ENCODE measurements around the gene FMN1.

FMN1 gene

DNA sequence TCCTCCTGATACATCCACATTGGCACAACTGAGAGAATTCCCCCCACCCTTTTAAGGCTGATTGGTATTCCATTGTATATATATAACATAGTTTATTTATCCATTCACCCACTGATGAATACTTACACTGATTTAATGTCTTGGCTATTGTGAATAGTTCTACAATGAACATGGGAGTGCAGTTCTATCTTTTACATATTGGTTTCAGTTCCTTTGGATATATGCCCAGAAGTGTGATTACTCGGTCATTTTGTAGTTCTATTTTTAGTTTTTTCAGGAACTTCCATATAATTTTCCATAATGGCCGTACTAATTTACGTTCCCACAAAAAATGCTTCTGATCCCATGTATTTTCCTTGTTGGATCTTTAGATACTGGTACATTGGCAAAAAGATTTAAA lies 135.3 kb downstream of the FMN1 start:
- DNase-seq (ENCODE audit: low read depth in 2 of 2), result no peak

DNA sequence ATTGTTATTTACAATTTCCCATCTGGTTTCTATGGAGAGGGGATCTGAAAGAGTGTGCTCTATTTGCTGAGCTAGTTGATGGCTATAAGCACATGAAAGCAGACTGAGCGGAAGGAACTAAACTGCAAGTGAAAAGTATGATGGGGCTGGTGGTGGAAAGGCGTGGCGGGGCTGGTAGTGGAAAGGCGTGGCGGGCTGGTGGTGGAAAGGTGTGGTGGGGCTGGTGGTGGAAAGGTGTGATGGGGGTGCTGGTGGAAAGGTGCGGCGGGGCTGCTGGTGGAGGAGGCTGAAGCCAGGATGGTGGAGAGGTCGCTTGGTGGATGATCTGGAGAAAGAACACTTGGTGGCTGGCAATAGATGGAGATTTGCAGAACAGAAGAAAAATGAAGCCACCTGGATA lies 136.7 kb downstream of the FMN1 start:
- DNase-seq (ENCODE audit: low read depth in 2 of 2), result no peak

DNA sequence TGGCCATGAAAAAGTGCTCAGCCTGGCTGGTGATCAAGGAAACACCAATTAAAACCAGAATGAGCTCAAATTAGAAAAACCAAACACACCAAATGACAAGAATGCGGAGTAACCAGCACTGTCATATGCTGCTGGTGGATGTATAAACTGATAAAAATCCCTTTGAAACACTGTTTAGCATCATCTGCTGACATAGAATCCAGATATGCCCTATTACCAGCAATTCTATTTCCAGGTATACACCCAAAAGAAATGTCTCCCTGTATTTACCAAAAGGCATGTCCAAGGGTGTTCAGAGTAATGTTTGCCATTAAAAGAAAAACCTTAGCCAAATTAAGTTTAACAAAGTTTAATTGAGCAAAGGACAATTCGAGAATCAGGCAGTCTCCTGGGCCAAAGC lies 138.6 kb downstream of the FMN1 start:
- DNase-seq (ENCODE audit: low read depth in 2 of 2), result no peak

DNA sequence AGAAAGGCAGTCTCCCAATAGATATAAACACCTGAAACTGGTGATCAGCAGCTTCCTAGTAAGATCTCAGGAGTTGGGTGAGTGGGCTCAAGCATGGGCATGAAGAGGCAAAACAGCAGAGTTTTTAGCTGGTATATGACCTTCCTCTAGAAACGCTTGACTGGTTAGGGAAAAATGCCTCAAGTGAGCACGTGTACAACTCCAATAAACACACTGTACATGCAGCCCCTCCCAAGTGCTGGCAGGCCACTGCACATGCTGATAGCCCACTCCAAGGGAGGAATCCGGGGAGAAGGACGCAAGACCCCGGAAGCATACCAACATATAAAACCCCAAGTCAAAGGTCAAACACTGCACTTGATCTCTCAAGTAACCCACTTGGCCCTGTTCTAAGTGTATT lies 143.0 kb downstream of the FMN1 start:
- DNase-seq (ENCODE audit: low read depth in 2 of 2), result no peak

GRCh38 chr15:33048255-33048654 lies 146.3 kb downstream of the FMN1 start:
- DNase-seq (ENCODE audit: low read depth in 2 of 2), result no peak

DNA sequence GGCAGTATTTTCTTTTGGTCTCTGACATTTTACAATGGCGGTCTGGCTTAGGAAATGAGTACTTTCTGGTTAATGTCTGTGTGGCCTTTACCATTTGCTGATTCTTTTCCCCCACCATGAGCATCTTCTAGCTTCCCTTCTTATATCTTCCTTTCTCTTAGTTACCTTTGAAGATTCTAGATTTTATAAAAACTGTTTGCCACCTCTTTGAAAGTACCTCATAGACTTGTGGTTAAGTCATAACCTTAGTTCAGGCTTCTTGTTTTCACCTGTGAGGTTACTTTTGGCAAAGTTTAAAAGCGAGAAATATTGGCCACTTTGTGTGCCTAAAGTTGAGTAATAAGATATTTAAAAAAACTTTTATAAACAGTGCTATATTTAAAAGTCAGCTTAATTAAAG lies 147.4 kb downstream of the FMN1 start:
- DNase-seq (ENCODE audit: low read depth in 2 of 2), result no peak

- DNase-seq (ENCODE audit: low read depth in 2 of 2), result no peak
Observed at GRCh38 chr15:33046329-33046728, 148.2 kb downstream of the FMN1 start.

DNA sequence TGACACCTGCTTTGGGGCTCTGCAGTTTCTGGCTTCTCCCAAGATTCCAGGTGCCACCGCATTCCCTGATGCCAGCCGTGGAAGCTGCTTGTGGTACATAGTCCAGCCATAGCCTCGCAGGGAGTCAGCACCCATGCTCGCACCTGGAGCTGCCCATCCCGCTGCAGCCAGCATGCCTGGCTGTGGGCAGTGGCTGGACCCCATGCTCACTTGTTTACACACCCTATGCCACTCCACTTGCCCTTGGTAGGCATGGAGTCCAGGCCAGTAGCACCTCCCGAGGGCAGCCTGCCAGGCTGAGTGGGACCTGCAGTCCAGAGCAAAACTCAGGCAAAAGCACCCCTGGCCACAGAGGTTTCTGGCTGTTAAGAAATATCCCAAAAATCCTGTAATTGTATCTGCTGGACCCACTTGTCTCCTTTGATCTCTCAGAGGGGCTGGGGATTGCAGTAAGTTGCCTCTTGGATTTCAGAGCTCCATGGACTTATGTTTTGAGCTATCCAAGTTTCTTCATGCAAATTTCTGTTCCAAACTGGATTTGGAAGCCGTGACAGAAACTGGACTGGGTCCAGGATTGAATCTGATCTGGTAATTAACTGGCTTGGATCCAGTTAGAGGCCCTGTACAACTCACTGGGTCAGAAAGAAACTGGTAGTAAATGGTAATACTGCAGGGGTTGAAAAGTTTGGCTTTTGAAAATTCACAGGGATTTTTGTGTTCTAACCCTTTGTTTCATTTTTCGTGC lies 149.3 kb downstream of the FMN1 start:
- no peak for DNase-seq (ENCODE audit: low read depth in 2 of 2)

- DNase-seq (ENCODE audit: low read depth in 2 of 2), result no peak
Observed at GRCh38 chr15:33044598-33044997, 149.9 kb downstream of the FMN1 start.

DNA sequence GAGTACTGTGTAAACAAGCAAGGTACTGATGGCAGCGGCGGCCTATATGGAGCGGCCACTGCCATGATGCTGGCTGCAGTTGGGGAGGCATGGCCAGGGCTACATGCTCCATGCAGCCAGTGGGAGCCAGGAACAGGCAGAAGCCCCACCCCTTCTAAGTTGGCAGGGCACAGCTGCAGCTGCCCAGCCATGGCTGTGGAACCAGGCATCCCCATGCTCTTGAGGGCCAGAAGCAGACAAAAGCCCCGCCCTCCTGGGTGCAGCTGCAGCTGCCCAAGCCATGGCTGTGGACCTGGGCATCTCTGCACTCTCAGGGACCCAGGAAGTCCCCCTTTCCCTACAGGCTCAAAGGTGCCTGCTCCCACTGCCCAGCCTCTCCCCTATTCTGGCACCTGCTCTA lies 150.9 kb downstream of the FMN1 start:
- no peak for DNase-seq (ENCODE audit: low read depth in 2 of 2)

- no peak for DNase-seq (ENCODE audit: low read depth in 2 of 2)
Observed at GRCh38 chr15:33040496-33040895, 154.0 kb downstream of the FMN1 start.

DNA sequence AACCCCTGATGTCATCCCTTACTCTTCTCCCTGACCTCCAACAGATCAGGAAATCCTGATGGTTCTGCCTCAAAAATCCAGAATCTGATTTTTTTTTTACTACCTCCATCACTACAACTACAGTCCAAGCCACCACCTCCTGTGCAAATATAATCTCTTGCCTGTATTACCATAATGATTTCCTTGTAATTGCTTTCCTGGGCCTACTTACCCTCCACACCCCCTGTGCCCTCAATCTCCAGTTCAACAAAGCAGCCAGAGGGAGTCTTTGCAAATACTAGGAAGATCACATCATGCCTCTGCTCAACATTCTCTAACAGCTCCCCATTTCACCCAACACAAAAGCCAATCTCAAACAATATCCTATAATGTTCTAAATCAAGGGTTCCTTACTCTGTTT lies 159.9 kb downstream of the FMN1 start:
- DNase-seq (ENCODE audit: low read depth in 2 of 2), result no peak

DNA sequence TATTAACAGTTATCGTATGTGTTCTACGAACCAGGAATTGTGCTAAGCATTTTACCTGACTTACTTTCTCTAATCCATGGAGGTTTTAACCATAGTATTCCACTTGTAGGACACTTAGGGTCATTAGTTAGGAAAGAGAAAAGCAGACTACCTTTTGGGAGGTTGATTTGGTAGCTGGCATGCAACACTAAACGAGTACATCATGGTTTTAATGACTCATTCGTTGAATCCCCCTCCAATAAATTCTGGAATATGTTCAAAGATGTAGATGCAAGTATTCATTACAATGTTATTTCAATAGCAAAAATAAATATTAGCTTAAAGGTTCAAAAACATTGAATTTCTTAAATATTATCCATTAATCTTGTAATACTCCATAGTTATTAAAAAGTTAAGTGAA lies 162.5 kb downstream of the FMN1 start:
- no peak for DNase-seq (ENCODE audit: low read depth in 2 of 2)

GRCh38 chr15:33031324-33031821 lies 163.1 kb downstream of the FMN1 start:
- no peak for DNase-seq (ENCODE audit: low read depth in 2 of 2)

GRCh38 chr15:33030315-33030714 lies 164.2 kb downstream of the FMN1 start:
- no peak for DNase-seq (ENCODE audit: low read depth in 2 of 2)

GRCh38 chr15:33029109-33029652 lies 165.3 kb downstream of the FMN1 start:
- no peak for DNase-seq (ENCODE audit: low read depth in 2 of 2)

DNA sequence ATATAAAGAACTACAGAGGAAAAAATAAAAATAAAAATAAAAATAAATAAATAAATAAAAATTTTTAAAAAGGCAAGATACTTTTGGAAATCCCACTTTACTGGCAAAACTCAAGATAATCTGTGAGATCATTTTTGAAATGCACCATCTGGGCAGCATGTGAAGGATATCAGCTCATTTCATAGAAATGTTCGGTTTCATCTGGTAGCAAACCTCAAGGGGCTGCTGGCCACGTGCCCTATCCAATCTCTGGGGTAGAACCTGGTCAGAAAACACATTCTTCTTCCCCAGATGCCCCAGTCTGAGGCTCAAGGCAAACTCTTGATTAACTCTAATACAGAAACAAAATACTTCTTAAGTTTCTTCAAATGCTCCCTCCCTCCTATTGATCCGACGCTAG lies 166.0 kb downstream of the FMN1 start:
- no peak for DNase-seq (ENCODE audit: low read depth in 2 of 2)

- no peak for DNase-seq (ENCODE audit: low read depth in 2 of 2)
Observed at GRCh38 chr15:33027306-33028035, 167.0 kb downstream of the FMN1 start.

- no peak for DNase-seq (ENCODE audit: low read depth in 2 of 2)
Observed at GRCh38 chr15:33026614-33027013, 167.9 kb downstream of the FMN1 start.

GRCh38 chr15:33022629-33023028 lies 171.9 kb downstream of the FMN1 start:
- no peak for DNase-seq (ENCODE audit: low read depth in 2 of 2)

DNA sequence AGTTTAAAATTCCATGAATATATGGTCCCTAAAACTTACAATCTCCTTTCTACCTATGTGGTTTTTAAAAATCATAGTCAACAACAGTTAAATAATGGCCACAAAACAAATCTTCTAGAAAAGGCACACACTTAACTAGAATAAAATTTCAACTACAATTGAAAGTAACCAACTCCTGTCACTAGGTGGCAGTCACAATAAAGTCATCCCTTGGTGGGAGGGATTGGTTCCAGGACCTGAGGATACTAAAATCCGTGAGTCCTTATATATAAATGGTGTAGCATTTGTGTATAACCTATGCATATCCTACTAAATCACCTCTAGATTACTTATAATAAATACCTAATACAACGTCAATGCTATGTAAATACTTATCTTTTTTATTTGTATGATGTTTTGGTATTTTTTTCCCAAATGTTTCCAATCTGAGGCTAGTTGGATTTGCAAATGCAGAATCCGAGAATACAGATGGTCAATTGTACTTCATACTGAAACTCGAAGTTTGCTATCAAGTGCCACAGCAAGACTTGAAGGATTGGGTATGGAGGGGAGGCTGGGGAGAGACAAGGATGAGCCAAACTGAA lies 172.6 kb downstream of the FMN1 start:
- DNase-seq (ENCODE audit: low read depth in 2 of 2), result no peak

DNA sequence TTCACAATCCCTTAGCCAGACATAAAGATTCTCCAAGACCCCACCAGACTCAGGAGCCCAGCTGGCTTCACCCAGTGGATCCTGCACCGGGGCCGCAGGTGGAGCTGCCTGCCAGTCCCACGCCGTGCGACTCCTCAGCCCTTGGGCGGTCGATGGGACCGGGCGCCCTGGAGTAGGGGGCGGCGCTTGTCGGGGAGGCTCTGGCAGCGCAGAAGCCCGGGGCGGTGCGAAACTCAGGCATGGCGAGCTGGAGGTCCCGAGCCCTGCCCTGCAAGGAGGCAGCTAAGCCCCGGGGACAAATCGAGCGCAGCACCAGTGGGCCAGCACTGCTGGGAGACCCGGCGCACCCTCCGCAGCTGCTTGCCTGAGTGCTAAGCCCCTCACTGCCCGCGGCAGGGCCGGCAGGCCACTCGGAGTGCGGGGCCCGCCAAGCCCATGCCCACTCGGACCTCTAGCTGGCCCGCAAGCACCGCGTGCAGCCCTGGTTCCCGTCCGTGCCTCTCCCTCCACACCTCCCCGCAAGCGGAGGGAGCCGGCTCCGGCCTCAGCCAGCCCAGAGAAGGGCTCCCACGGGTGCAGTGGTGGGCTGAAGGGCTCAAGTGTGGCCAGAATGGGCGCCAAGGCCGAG lies 175.0 kb downstream of the FMN1 start:
- no peak for DNase-seq (ENCODE audit: low read depth in 2 of 2)
